GM19468 (cell line): Measurements from ENCODE around the gene ABI3.
A peak's percentile ranks its signal among the peaks of the same experiment; 100 is the strongest.
"Not testable (repeated sequence)": the region's sequence is repeated elsewhere in the genome, so short reads cannot be mapped to it uniquely, and the experiment has no call there.

Experiments used
- ATAC-seq: cut with Tn5 transposase; IDR thresholded peaks from one replicate; pipeline ENCODE4 v1.9.1; 2021; ENCODE audit warnings: mild to moderate bottlenecking, moderate library complexity, moderate number of reproducible peaks; ENCODE audit not compliant: unreplicated experiment; ENCODE audit errors: extremely low read depth

The ABI3 gene, protein sequence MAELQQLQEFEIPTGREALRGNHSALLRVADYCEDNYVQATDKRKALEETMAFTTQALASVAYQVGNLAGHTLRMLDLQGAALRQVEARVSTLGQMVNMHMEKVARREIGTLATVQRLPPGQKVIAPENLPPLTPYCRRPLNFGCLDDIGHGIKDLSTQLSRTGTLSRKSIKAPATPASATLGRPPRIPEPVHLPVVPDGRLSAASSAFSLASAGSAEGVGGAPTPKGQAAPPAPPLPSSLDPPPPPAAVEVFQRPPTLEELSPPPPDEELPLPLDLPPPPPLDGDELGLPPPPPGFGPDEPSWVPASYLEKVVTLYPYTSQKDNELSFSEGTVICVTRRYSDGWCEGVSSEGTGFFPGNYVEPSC

DNA sequence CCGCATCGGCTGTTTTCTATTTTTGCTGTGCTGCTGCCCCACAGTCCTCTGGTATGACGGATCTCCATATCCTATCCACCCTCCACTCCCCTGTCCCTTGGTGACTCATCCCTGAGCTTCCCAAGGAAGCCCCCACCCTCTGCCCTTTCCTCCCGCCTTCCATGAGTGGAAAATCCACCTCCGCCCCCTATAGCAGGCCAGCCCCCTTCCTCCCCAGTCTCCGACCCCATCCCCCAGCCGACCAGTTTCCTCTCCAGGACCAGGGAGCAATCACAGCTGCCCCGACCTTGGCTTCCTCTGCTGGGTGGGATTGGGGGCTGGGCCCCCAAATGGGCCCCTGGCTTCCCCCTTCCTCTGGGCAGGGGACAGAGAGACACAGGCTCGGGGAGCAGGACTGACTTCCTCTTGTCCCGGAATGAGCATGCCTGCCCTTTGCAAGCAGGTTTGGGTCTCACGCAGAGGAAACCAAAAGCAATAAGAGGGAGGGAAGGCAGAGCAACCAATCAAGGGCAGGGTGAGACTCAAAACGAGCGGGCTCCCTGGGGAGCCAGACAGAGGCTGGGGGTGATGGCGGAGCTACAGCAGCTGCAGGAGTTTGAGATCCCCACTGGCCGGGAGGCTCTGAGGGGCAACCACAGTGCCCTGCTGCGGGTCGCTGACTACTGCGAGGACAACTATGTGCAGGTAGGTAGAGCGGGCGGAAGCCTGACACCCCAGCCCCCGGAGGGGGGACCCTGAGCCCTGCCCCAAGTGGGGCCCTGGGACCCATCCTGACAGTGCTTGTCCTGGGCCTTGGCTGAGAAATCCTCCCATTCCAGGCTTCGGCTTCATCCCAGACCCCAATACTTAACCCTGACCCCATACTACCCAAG is at the start of gene ABI3, which contains the start of gene GNGT2:
Gene ABI3 (plus strand): TSS at position 550 of the 872 bp plus-strand sequence. CDS start 18 bp downstream, at position 568.
Gene GNGT2 (minus strand): TSS at position 417 of the 872 bp plus-strand sequence. CDS start 3,152 bp downstream, outside the sequence.
- peak; percentile 55 for ATAC-seq

GRCh38 chr17:49162866-49163265 is 47.6 kb upstream of the ABI3 start:
- ATAC-seq: no peak

- no peak for ATAC-seq
These were observed 45.4 kb upstream of the ABI3 start for GRCh38 chr17:49165143-49165542.

GRCh38 chr17:49168706-49169105 is 41.8 kb upstream of the ABI3 start:
- ATAC-seq: no peak

GRCh38 chr17:49170216-49170615 is 40.3 kb upstream of the ABI3 start:
- ATAC-seq: no peak

DNA sequence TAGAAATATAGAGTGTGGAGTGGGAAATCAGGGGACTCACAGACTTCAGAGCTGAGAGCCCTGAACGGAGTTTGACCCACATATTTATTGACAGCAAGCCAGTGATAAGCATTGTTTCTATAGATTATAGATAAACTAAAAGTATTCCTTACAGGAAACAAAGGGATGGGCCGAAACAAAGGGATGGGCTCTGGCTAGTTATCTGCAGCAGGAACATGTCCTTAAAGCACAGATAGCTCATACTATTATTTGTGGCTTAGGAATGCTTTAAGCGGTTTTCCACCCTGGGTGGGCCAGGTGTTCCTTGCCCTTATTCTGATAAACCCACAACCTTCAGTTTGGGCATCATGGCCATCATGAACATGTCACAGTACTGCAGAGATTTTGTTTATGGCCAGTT is 39.8 kb upstream of the ABI3 start:
- not testable (repeated sequence) for ATAC-seq

- ATAC-seq: not testable (repeated sequence)
These were observed 34.5 kb upstream of the ABI3 start for GRCh38 chr17:49175978-49176377.

DNA sequence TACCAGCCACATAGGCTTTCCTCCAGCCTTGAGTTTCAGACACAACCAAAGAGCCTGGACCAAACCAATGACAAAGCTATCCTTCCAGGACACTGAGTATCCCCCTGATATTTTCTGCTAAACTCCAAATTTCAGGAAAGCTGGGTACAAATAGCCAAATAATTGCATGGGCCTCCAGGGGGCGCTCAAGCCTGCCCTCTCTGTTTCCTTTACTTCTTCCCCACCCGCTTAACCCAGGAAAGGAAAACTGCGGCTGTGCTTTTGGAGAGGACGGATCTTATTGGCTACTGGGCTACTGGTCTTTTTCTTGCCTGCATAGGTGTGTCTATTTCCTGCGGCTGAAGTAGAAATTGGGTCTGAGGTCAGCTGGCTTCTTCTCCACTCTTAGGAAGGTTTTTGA is 30.2 kb upstream of the ABI3 start:
- no peak for ATAC-seq

GRCh38 chr17:49180998-49181635 is 29.4 kb upstream of the ABI3 start:
- no peak for ATAC-seq

- no peak for ATAC-seq
These were observed 27.2 kb upstream of the ABI3 start for GRCh38 chr17:49183341-49183740.

GRCh38 chr17:49183801-49184200 is 26.7 kb upstream of the ABI3 start:
- no peak for ATAC-seq

- not testable (repeated sequence) for ATAC-seq
These were observed 26.0 kb upstream of the ABI3 start for GRCh38 chr17:49184522-49184921.

GRCh38 chr17:49185381-49185780 is 25.1 kb upstream of the ABI3 start:
- not testable (repeated sequence) for ATAC-seq

GRCh38 chr17:49187301-49187700 is 23.2 kb upstream of the ABI3 start:
- ATAC-seq: no peak

- ATAC-seq: no peak
These were observed 19.6 kb upstream of the ABI3 start for GRCh38 chr17:49190932-49191331.

- ATAC-seq: no peak
These were observed 19.0 kb upstream of the ABI3 start for GRCh38 chr17:49191409-49191916.

DNA sequence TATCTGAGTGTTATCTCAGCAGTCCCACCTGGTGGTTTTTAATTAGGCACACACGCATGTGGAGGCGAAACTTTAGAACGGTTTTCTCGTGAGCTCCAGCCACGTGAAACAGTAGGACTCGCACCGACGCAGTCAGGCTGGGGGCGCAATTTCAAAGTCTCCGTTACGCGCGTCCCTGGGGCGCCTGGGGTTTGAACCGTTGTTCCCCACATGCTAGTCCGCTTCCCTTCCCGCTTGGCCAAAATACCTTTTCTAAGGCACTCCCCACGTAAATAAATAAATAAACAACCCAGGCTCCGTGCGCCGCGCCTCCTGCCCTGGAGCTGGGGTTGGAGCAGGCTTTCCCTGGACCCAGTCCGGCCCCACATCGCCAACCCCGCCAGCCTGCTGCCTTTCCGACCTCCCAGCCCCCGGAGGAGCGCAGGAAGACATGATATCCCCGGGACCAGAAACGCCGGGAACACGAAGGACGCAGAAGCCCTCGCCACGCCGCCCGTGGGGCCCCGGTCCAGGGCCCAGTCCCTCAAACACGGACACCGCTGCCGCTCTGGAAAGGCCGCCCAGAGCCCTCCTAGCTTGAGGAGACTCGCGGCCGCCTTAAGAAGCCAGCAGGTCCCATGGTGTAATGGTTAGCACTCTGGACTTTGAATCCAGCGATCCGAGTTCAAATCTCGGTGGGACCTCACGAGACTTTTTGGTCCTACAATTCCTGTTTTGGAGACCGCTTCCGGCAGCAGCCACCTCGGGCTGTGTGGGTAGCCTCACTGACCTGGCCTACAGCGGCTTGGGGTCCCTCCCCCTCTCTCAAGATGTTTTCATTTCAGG is 18.4 kb upstream of the ABI3 start:
- no peak for ATAC-seq

GRCh38 chr17:49193513-49194296 is 16.8 kb upstream of the ABI3 start:
- no peak for ATAC-seq

GRCh38 chr17:49194297-49194607 is 16.3 kb upstream of the ABI3 start:
- ATAC-seq: no peak
